ENCODE data around the gene RNF128. TPM values are rescaled to one million over a fixed set of nuclear protein-coding genes. Genes with fewer than 3 reads are reported as not detected.
"Not testable (repeated sequence)": the region's sequence is repeated elsewhere in the genome, so short reads cannot be mapped to it uniquely, and the experiment has no call there.

Gene RNF128
- total RNA-seq, 1 donor from 2014 or later = 0.33 TPM

DNA sequence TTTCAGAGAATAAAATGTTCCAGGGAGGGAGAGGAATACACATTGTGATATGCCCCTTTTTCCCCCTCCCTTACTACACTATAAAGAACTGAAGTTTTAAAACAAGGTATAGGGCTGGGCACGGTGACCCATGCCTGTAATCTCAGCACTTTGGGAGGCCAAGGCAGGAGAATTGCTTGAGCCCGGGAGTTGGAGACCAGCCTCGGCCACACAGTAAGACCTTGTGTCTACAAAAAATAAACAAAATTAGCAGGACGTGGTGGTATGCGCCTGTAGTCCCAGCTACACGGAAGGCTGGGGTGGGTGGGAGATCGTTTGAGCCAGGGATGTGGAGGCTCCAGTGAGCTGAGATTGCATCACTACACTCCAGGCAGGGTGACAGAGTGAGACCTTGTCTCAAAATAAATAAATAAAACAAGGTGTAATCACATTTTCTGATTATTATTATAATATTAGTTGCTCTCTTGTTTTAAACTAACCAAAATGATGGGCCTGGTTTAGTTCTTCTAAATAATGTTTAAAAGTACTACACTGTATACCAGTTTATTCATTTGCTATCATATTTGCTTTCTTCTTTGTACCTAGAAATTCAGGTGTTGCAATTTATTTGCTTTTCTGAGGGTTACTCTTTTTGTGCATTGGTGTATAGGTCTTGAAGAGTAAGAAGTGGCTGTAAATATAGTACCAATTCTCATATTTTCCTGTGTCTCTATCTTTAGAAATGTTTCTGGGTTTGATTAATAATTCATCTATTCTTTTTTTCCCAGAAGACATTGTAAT lies 84.8 kb downstream of the RNF128 start:
- H3K4me3 ChIP-seq (ENCODE audit: low read depth, low read length) = no peak overlapping the region
- TF ChIP-seq CTCF (IDR thresholded peaks at IDR 0.05; ENCODE audit: insufficient read depth, low read length, poor library complexity, severe bottlenecking) = no peak
- no peaks in the 10 kb centered on the region for H3K36me3 ChIP-seq (ENCODE audit: control insufficient read depth, insufficient read depth, low read length)
- H3K27me3 ChIP-seq (ENCODE audit: control insufficient read depth, insufficient read depth, low read length) = no peaks in the 10 kb centered on the region
- no peak for DNase-seq (ENCODE audit: low read depth)

- not testable (repeated sequence) for H3K4me3 ChIP-seq (ENCODE audit: low read depth, low read length); DNase-seq (ENCODE audit: low read depth)
These were observed 86.4 kb downstream of the RNF128 start for GRCh38 chrX:106812930-106813329.

GRCh38 chrX:106814093-106814492 lies 87.6 kb downstream of the RNF128 start:
- H3K4me3 ChIP-seq (ENCODE audit: low read depth, low read length); H3K27me3 ChIP-seq (ENCODE audit: control insufficient read depth, insufficient read depth, low read length); DNase-seq (ENCODE audit: low read depth); H3K36me3 ChIP-seq (ENCODE audit: control insufficient read depth, insufficient read depth, low read length): not testable (repeated sequence)

More at GRCh38 chrX:106812930-106813329, 86.4 kb downstream of the RNF128 start:
- H3K36me3 ChIP-seq (ENCODE audit: control insufficient read depth, insufficient read depth, low read length); H3K27me3 ChIP-seq (ENCODE audit: control insufficient read depth, insufficient read depth, low read length): not testable (repeated sequence)

Other genes with a start within 250 kb of the RNF128 start
- 3.6 and 10.0 TPM in 2 replicates for gene RADX, start 114.7 kb upstream of the RNF128 start, total RNA-seq
- gene TBC1D8B, start 76.0 kb downstream of the RNF128 start, total RNA-seq = 1.3 and 1.8 TPM in 2 replicates
- not detected in 2 replicates for gene RIPPLY1, start 176.6 kb downstream of the RNF128 start, total RNA-seq
- gene CLDN2, start 193.7 kb downstream of the RNF128 start, total RNA-seq = 0.13 TPM in 1 of 2 replicates, not detected in the other